Epithelial cell of proximal tubule (primary cell): ENCODE data around the gene PGRMC2. TPM values are rescaled to one million over a fixed set of nuclear protein-coding genes. Genes with fewer than 3 reads are reported as not detected.

Source experiments
- DNase-seq: peaks from one replicate; pipeline ENCODE4 v3.0.0-alpha.2; 2011; ENCODE audit warnings: low read depth
- H3K4me3 ChIP-seq: 2 replicates; pipeline ENCODE4 v1.5.1; 2011; ENCODE audit warnings: low read depth, mild to moderate bottlenecking, low read length
- total RNA-seq: library from RNA; depleted of rRNA; stranded (reverse); fragments of >200 nt; gene quantifications from 2 replicates; pipeline ENCODE4 v1.2.3, GENCODE V29; 2015
- TF ChIP-seq, protein P1 (sequence below): conservative IDR thresholded peaks from 2 replicates; pipeline ENCODE4 v1.5.1; 2012; ENCODE audit warnings: low read depth, mild to moderate bottlenecking, low read length

Gene PGRMC2, protein sequence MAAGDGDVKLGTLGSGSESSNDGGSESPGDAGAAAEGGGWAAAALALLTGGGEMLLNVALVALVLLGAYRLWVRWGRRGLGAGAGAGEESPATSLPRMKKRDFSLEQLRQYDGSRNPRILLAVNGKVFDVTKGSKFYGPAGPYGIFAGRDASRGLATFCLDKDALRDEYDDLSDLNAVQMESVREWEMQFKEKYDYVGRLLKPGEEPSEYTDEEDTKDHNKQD
- total RNA-seq, result 7.7 and 14.0 TPM in 2 replicates

DNA sequence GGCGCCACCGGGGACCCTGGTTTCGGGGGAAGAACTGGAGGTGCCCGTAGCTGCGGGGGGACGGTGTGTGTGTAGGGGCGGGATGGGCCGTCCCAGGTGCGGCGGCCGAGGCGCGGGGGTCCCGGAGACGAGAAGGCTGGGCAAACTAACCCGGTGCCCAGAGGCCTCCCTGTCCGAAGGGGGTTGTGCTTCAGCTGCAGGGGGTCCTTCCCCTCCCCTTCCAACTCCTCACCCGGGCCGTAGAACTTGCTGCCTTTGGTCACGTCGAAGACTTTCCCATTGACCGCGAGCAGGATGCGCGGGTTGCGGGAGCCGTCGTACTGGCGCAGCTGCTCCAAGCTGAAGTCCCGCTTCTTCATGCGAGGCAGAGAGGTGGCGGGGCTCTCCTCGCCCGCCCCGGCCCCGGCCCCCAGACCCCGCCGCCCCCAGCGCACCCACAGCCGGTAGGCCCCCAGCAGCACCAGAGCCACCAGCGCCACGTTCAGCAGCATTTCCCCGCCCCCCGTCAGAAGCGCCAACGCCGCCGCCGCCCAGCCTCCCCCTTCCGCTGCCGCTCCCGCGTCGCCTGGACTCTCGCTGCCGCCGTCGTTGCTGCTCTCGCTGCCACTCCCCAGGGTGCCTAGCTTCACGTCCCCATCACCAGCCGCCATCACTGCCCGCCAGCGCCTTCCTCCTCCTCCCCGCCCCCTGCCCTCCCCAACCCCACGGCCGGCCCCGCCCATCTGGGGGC is at the start of gene PGRMC2:
Gene PGRMC2 (minus strand): TSS at position 673 of the 730 bp plus-strand sequence. CDS start 23 bp downstream, at position 650.
- TF ChIP-seq, protein P1, sequence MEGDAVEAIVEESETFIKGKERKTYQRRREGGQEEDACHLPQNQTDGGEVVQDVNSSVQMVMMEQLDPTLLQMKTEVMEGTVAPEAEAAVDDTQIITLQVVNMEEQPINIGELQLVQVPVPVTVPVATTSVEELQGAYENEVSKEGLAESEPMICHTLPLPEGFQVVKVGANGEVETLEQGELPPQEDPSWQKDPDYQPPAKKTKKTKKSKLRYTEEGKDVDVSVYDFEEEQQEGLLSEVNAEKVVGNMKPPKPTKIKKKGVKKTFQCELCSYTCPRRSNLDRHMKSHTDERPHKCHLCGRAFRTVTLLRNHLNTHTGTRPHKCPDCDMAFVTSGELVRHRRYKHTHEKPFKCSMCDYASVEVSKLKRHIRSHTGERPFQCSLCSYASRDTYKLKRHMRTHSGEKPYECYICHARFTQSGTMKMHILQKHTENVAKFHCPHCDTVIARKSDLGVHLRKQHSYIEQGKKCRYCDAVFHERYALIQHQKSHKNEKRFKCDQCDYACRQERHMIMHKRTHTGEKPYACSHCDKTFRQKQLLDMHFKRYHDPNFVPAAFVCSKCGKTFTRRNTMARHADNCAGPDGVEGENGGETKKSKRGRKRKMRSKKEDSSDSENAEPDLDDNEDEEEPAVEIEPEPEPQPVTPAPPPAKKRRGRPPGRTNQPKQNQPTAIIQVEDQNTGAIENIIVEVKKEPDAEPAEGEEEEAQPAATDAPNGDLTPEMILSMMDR, result no peak
- peak within 1 kb of the TSS; percentile 83 for H3K4me3 ChIP-seq
- no peak for DNase-seq

DNA sequence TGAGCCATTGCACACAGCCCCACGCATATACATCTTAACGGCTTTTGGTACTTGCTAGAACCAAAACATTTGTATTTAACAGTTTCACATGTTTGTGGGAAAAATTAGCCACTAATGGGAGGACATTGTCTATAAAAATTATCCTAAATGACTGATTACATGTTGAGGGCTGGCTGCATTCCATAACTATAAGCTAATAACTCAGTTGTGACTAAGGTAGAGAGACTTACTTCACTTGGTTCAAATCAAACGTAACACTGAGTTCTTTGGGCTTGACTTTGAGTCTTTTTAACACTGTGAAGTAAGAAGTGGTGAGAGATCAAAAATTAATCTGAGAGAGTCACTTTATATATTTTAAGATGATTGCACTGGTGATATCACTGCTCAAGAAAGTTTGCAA is 47.9 kb upstream of the PGRMC2 start:
- TF ChIP-seq, protein P1, result no peak
- DNase-seq, result no peak
- no peak overlapping the region for H3K4me3 ChIP-seq

DNA sequence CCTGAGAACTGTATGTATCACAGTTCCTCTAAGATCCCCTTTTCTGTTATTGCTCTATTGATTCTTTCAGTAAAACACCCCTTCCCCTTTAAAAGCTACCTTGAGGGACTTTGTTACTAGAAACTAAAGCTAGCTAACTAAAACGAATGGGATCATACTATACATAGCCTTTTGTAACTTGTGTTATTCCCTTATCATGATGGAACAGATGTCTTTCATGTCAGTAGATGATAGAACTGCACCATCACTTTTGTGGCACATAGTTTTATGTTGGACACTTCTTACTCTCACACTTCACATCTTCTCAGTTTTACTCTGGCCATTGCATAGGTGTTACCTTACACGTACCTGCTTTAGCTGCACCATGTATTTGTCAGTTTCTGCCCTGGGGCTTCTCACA is 46.6 kb upstream of the PGRMC2 start:
- H3K4me3 ChIP-seq, result no peak overlapping the region
- no peak for DNase-seq
- TF ChIP-seq, protein P1, result no peak

DNA sequence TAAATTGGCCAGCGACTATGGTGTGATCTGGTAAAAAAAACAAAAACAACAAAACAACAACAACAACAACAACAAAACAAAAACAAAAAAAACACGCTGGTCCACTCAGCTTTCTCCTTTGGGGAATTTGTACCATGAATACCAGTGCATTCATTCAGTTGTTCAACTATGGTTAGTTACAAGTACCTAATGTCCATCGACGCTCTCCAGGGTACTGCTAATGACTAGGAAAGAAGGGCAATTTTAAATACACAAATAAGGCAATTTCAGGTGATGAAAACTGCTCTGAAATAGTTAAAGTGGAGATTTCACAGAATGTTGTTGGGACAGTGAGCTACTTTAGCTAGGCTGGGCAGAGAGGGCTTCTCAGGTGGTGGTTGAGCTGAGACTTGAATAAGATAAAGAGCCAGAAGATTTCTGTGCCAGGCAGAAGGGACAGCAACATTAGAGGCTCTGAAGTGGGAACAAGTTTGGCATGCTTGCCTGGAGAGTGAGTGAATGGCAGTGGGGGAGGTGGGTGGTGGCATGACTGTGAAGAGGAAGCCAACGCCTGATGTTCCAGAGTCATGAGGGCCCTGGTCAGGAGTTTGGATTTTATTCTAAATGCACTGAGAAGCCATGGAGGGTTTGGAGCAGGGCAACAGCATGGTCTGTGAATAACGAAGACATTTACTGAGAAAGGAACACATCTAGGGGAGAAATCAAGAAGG is 45.9 kb upstream of the PGRMC2 start:
- DNase-seq, result no peak
- TF ChIP-seq, protein P1, result no peak
- H3K4me3 ChIP-seq, result no peak overlapping the region

DNA sequence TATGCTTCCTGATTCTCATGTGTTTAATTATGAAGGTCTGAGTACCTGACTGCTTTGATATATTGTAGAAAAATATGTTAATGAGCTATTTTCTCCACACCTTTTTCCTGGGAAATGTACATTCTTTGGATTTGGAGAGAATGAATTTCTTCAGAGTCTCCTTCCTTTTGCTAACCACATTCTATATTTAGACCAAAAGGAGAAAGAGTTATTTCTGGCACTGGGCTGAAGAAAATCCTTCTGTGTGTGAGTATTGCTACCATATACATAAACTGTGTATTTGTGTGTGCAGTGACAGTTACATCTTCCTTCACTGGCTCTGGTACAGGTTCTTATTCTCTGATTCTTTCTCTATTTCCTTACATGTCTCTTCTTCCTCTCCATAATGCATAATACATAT is 44.5 kb upstream of the PGRMC2 start:
- no peak overlapping the region for H3K4me3 ChIP-seq
- TF ChIP-seq, protein P1, result no peak
- no peak for DNase-seq

DNA sequence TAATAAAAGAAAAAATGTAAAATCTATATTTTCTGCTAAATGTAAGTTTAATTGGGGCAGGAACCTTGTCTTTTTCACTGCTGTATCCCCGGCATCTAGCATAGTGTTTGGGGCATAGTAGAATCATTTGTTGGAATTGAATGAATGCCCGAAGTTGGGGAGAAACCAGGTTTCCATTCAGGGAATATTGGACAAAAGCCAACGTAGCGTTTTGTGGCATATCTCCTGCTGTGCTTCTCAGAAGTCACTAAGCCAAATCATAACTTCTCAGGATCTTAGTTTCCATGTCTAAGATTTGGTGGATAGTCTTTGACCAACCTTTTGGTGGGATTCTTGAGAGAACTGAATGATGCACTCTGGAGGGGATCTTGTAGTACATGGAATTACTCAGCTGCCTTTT is 42.0 kb upstream of the PGRMC2 start:
- H3K4me3 ChIP-seq, result no peak overlapping the region
- TF ChIP-seq, protein P1, result no peak
- no peak for DNase-seq
